ENCODE data around the gene KIRREL1. TPM values are rescaled to one million over a fixed set of nuclear protein-coding genes. Genes with fewer than 3 reads are reported as not detected.

KIRREL1 gene
- total RNA-seq, 1 donor from 2014 or later = 51.6 TPM

GRCh38 chr1:158077411-158078256 lies 84.2 kb downstream of the KIRREL1 start:
- peaks cover 13% of the 10 kb centered on the region for H3K36me3 Mint-ChIP-seq
- no peaks in the 10 kb centered on the region for H3K27me3 Mint-ChIP-seq
- peaks cover 32% of the 10 kb centered on the region for H3K4me1 Mint-ChIP-seq (ENCODE audit: unreplicated experiment)
- H3K4me3 Mint-ChIP-seq = no peak overlapping the region
- H3K9me3 Mint-ChIP-seq = no peaks in the 10 kb centered on the region
- DNase-seq (ENCODE audit: extremely low spot score, unreplicated experiment) = no peak
- no peak overlapping the region for H3K27ac Mint-ChIP-seq
- TF ChIP-seq CTCF (conservative IDR thresholded peaks at IDR 0.05) = no peak

GRCh38 chr1:158078569-158079080 lies 85.2 kb downstream of the KIRREL1 start:
- Mint-ChIP-seq H3K27ac (no peak overlapping the region), H3K4me1 (ENCODE audit: unreplicated experiment) (peaks cover 25% of the 10 kb centered on the region), H3K36me3 (peaks cover 18% of the 10 kb centered on the region), H3K27me3 (no peaks in the 10 kb centered on the region), H3K9me3 (no peaks in the 10 kb centered on the region), H3K4me3 (no peak overlapping the region)
- no peak for TF ChIP-seq CTCF (conservative IDR thresholded peaks at IDR 0.05)
- DNase-seq (ENCODE audit: extremely low spot score, unreplicated experiment) = no peak

GRCh38 chr1:158080066-158080465 lies 86.6 kb downstream of the KIRREL1 start:
- no peak for TF ChIP-seq CTCF (conservative IDR thresholded peaks at IDR 0.05)
- H3K36me3 Mint-ChIP-seq = peaks cover 15% of the 10 kb centered on the region
- no peak for DNase-seq (ENCODE audit: extremely low spot score, unreplicated experiment)
- H3K4me1 Mint-ChIP-seq (ENCODE audit: unreplicated experiment) = peaks cover 17% of the 10 kb centered on the region
- H3K27me3 Mint-ChIP-seq = no peaks in the 10 kb centered on the region
- H3K9me3 Mint-ChIP-seq = no peaks in the 10 kb centered on the region
- H3K27ac Mint-ChIP-seq = no peak overlapping the region
- H3K4me3 Mint-ChIP-seq = no peak overlapping the region

- Mint-ChIP-seq H3K4me3 (no peak overlapping the region), H3K4me1 (ENCODE audit: unreplicated experiment) (peaks cover 7% of the 10 kb centered on the region), H3K9me3 (no peaks in the 10 kb centered on the region), H3K27me3 (no peaks in the 10 kb centered on the region), H3K27ac (no peak overlapping the region), H3K36me3 (peaks cover 15% of the 10 kb centered on the region)
- DNase-seq (ENCODE audit: extremely low spot score, unreplicated experiment) = no peak
- TF ChIP-seq CTCF (conservative IDR thresholded peaks at IDR 0.05) = no peak
Measured at GRCh38 chr1:158084336-158084735, 90.9 kb downstream of the KIRREL1 start.

GRCh38 chr1:158084747-158085146 lies 91.3 kb downstream of the KIRREL1 start:
- DNase-seq (ENCODE audit: extremely low spot score, unreplicated experiment) = no peak
- H3K27ac Mint-ChIP-seq = no peak overlapping the region
- no peaks in the 10 kb centered on the region for H3K9me3 Mint-ChIP-seq
- no peaks in the 10 kb centered on the region for H3K27me3 Mint-ChIP-seq
- no peak overlapping the region for H3K4me3 Mint-ChIP-seq
- H3K4me1 Mint-ChIP-seq (ENCODE audit: unreplicated experiment) = peaks cover 7% of the 10 kb centered on the region
- peaks cover 16% of the 10 kb centered on the region for H3K36me3 Mint-ChIP-seq
- no peak for TF ChIP-seq CTCF (conservative IDR thresholded peaks at IDR 0.05)

All from type B pancreatic cell (in vitro differentiated cells).